Measurements from ENCODE around the gene KMT5C. TPM values are rescaled to one million over a fixed set of nuclear protein-coding genes. Genes with fewer than 3 reads are reported as not detected.

Gene KMT5C
- total and polyA plus RNA-seq, 12 donors: 4.0 to 12.4 (median 6.9) TPM

- H3K27me3 ChIP-seq: peaks cover 0 to 42% (median 19%) of the 10 kb centered on the region in 7 donors
- no peak for TF ChIP-seq CTCF (IDR thresholded peaks at IDR 0.05)
- H3K4me1 ChIP-seq: no peaks in the 10 kb centered on the region
- H3K36me3 ChIP-seq: no peaks in the 10 kb centered on the region
- H3K4me3 ChIP-seq: no peak within 1 kb of the TSS
- 77% methylated on average over 27 of the region's 27 CpGs for WGBS, 2 donors
- ATAC-seq (no peak), DNase-seq (no peak)
- intact Hi-C loops (cut with DNase I): loop anchor here in 1 of 10 donors (5.0 kb wide), 1 partner anchor 41 kb away; no protein-coding TSS in a partner anchor
- H3K27ac ChIP-seq: no peak within 1 kb of the TSS
- H3K9me3 ChIP-seq: no peaks in the 10 kb centered on the region
Observed at GRCh38 chr19:55362990-55363716, 23.5 kb downstream of the KMT5C start, which contains the start of gene GARIN5B. Gene GARIN5B, minus strand, starts transcription at chr19:55363260. Its CDS starts 194 bp downstream, at chr19:55363066.

- intact Hi-C loops (cut with DNase I): no loop called here
- TF ChIP-seq CTCF (IDR thresholded peaks at IDR 0.05): no peak
- Histone ChIP-seq H3K4me3 (no peak overlapping the region), H3K36me3 (no peaks in the 10 kb centered on the region), H3K4me1 (peaks cover 3 to 15% (median 6%) of the 10 kb centered on the region in 9 donors), H3K27me3 (peaks cover 17 to 55% (median 34%) of the 10 kb centered on the region in 7 donors), H3K9me3 (no peaks in the 10 kb centered on the region), H3K27ac (no peak overlapping the region)
- DNase-seq: no peak
- ATAC-seq: no peak
- WGBS, 2 donors: 86 to 88% methylated on average over 8 of the region's 8 CpGs
Observed at GRCh38 chr19:55365245-55365644, 25.6 kb downstream of the KMT5C start.

GRCh38 chr19:55365964-55366363 is 26.3 kb downstream of the KMT5C start:
- Histone ChIP-seq H3K27ac (no peak overlapping the region), H3K4me1 (peaks cover 3 to 17% (median 8%) of the 10 kb centered on the region in 9 donors), H3K27me3 (peaks cover 22 to 61% (median 42%) of the 10 kb centered on the region in 7 donors), H3K9me3 (no peaks in the 10 kb centered on the region), H3K4me3 (no peak overlapping the region), H3K36me3 (no peaks in the 10 kb centered on the region)
- 71 to 73% methylated on average over 19 of the region's 19 CpGs for WGBS, 2 donors
- DNase-seq: no peak
- TF ChIP-seq CTCF (IDR thresholded peaks at IDR 0.05): no peak
- ATAC-seq: no peak
- intact Hi-C loops (cut with DNase I): no loop called here

- no peak overlapping the region for H3K27ac ChIP-seq
- TF ChIP-seq CTCF (IDR thresholded peaks at IDR 0.05): no peak
- H3K36me3 ChIP-seq: no peaks in the 10 kb centered on the region
- ATAC-seq: no peak
- H3K4me3 ChIP-seq: no peak overlapping the region
- peaks cover 3 to 17% (median 8%) of the 10 kb centered on the region in 9 donors for H3K4me1 ChIP-seq
- intact Hi-C loops (cut with DNase I): no loop called here
- no peak for DNase-seq
- peaks cover 22 to 65% (median 50%) of the 10 kb centered on the region in 7 donors for H3K27me3 ChIP-seq
- WGBS, 2 donors: 79 to 81% methylated on average over 3 of the region's 3 CpGs
- no peaks in the 10 kb centered on the region for H3K9me3 ChIP-seq
Observed at GRCh38 chr19:55366790-55367189, 27.1 kb downstream of the KMT5C start.

Data from heart right ventricle (tissue), 16 donors.